ENCODE results near the gene SCFD1. TPM values are rescaled to one million over a fixed set of nuclear protein-coding genes. Genes with fewer than 3 reads are reported as not detected.

The SCFD1 gene
- total and polyA plus RNA-seq, 10 of the 15 experiments (the other 5 are each of a cell fraction or from before 2014, with no cell fraction given): 61.5 to 98.4 (median 82.5) TPM

DNA sequence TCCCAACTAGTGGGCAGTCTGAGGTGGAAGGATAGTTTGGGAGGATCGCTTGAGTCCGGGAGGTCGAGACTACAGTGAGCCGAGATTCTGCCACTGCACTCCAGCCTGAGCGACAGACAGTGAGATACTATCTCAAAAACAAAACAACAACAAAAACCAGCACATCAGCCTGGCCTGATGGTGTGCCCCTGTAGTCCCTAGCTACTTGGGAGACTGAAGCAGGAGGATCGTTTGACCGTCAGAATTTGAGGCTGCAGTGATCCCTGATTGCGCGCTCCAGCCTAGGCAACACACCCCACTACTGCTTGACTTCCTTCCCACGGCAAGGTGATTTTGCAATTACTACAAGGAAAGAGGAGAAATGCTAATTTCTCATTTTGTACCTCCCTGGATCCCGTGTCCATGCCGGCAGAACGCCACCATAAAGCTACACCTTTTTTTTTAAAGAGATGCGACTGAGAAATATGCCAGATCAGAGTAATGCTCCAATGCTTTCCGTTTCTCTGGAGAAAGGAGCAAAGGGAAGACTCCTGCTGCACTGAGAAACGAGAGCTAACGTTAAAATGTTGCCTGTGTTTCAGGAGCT is 672 bp upstream of the SCFD1 start:
- in situ Hi-C loops (cut with MboI) (no loop called here), intact Hi-C loops (cut with micrococcal nuclease; ENCODE audit: unreplicated experiment) (no loop called here)
- POLR2A ChIA-PET: interaction anchor here (0.6 to 1.2 kb wide), 4 partner anchors 50 to 866 kb away, joined by 3 to 5 read pairs (median 3); partner anchors contain the start of genes AP4S1 and STRN3
- Histone ChIP-seq H3K27ac (ENCODE audit: control insufficient read depth, insufficient read depth) (peak overlapping the region; percentile 97), H3K79me2 (ENCODE audit: control insufficient read depth, insufficient read depth, low read length) (peaks cover 46% of the 10 kb centered on the region), H4K20me1 (ENCODE audit: control insufficient read depth, insufficient read depth) (no peaks in the 10 kb centered on the region), H3K9me3 (replicated peaks; ENCODE audit: control insufficient read depth, insufficient read depth, low read length) (no peaks in the 10 kb centered on the region; the same call in 1 of the 3 replicates), H3K27me3 (replicated peaks in 1 of 2; ENCODE audit: control insufficient read depth in 2 of 2, insufficient read depth in 2 of 2, low read length in 1 of 2) (no peaks in the 10 kb centered on the region), H2AFZ (ENCODE audit: control insufficient read depth, low read depth, low read length) (peak overlapping the region; percentile 94), H3K4me3 (peak overlapping the region; percentile 97), H3K9ac (ENCODE audit: control insufficient read depth, insufficient read depth, low read length) (peak overlapping the region; percentile 88), H3K36me3 (ENCODE audit: control insufficient read depth in 2 of 2, insufficient read depth in 2 of 2, low read length in 1 of 2) (no peaks in the 10 kb centered on the region), H3K4me1 (ENCODE audit: control insufficient read depth, insufficient read depth, low read length) (peaks cover 26% of the 10 kb centered on the region), H3K4me2 (ENCODE audit: control insufficient read depth, insufficient read depth) (peak overlapping the region; percentile 87)
- ATAC-seq (peak; percentile 13), FAIRE-seq (peak; percentile 64), DNase-seq (ENCODE audit: low read depth, low spot score) (no peak)
- RAD21 ChIA-PET (ENCODE audit: unreplicated experiment): interaction anchor here (1.3 kb wide), 1 partner anchor 59 kb away, joined by 4 read pairs; no protein-coding TSS in a partner anchor
- under 1% methylated on average over 17 of the region's 17 CpGs for WGBS (ENCODE audit: insufficient coverage, insufficient replicate concordance, low lambda C conversion rate, missing lambda C conversion rate)
- CTCF ChIA-PET: interaction anchor here (1.0 to 1.1 kb wide), 2 partner anchors 10 to 48 kb away, joined by 3 to 6 read pairs; no protein-coding TSS in a partner anchor
- TF ChIP-seq, protein P1, sequence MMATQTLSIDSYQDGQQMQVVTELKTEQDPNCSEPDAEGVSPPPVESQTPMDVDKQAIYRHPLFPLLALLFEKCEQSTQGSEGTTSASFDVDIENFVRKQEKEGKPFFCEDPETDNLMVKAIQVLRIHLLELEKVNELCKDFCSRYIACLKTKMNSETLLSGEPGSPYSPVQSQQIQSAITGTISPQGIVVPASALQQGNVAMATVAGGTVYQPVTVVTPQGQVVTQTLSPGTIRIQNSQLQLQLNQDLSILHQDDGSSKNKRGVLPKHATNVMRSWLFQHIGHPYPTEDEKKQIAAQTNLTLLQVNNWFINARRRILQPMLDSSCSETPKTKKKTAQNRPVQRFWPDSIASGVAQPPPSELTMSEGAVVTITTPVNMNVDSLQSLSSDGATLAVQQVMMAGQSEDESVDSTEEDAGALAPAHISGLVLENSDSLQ (IDR thresholded peaks at IDR 0.05): peak; percentile 31; the same call in 1 of the 2 replicates
- no peak for TF ChIP-seq STAT3 (IDR thresholded peaks at IDR 0.05; ENCODE audit: low read depth, low read length)
- no peak for TF ChIP-seq ZNF622 (IDR thresholded peaks at IDR 0.05)
- no peak for TF ChIP-seq CREB1 (IDR thresholded peaks at IDR 0.05; ENCODE audit: low read depth)
- TF ChIP-seq, protein P2, sequence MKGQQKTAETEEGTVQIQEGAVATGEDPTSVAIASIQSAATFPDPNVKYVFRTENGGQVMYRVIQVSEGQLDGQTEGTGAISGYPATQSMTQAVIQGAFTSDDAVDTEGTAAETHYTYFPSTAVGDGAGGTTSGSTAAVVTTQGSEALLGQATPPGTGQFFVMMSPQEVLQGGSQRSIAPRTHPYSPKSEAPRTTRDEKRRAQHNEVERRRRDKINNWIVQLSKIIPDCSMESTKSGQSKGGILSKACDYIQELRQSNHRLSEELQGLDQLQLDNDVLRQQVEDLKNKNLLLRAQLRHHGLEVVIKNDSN (IDR thresholded peaks at IDR 0.05; ENCODE audit: borderline replicate concordance, extremely low read length, insufficient read depth, low read depth, low read length): no peak
- TF ChIP-seq, protein P3, sequence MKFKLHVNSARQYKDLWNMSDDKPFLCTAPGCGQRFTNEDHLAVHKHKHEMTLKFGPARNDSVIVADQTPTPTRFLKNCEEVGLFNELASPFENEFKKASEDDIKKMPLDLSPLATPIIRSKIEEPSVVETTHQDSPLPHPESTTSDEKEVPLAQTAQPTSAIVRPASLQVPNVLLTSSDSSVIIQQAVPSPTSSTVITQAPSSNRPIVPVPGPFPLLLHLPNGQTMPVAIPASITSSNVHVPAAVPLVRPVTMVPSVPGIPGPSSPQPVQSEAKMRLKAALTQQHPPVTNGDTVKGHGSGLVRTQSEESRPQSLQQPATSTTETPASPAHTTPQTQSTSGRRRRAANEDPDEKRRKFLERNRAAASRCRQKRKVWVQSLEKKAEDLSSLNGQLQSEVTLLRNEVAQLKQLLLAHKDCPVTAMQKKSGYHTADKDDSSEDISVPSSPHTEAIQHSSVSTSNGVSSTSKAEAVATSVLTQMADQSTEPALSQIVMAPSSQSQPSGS (IDR thresholded peaks at IDR 0.05; ENCODE audit: low read length): 0 out of 2 replicates have a peak, but pooled peaks have one; percentile 33
- TF ChIP-seq ESRRA (IDR thresholded peaks at IDR 0.05; ENCODE audit: low read length): no peak
- TF ChIP-seq MTA3 (IDR thresholded peaks at IDR 0.05; ENCODE audit: borderline replicate concordance, low read length): peak; percentile 21; the same call in 1 of the 2 replicates
- TF ChIP-seq GATAD2B (conservative IDR thresholded peaks at IDR 0.05; ENCODE audit: low read depth): no peak
- TF ChIP-seq KLF5 (IDR thresholded peaks at IDR 0.05; ENCODE audit: partially characterized antibody): peak; percentile 35
- BruUV-seq (replicated peaks): TSS peak; percentile 99
- SMC1A ChIA-PET (ENCODE audit: uncharacterized antibody, unreplicated experiment): interaction anchor here (0.6 to 2.0 kb wide), 6 partner anchors 9 to 284 kb away, joined by 3 to 5 read pairs (median 3); no protein-coding TSS in a partner anchor
